ENCODE data around the gene RBM28. TPM values are rescaled to one million over a fixed set of nuclear protein-coding genes. Genes with fewer than 3 reads are reported as not detected.

The RBM28 gene
- total RNA-seq, 1 experiment from 2014 or later, result 49.3 TPM

- Mint-ChIP-seq H3K27ac (ENCODE audit: unreplicated experiment) (no peak overlapping the region), H3K27me3 (ENCODE audit: unreplicated experiment) (peaks cover 30% of the 10 kb centered on the region), H3K9me3 (ENCODE audit: low read depth, unreplicated experiment) (no peaks in the 10 kb centered on the region), H3K4me1 (ENCODE audit: low read depth, unreplicated experiment) (no peaks in the 10 kb centered on the region), H3K36me3 (ENCODE audit: insufficient read depth, unreplicated experiment) (no peaks in the 10 kb centered on the region), H3K4me3 (ENCODE audit: low read depth, unreplicated experiment) (no peak overlapping the region)
- intact Hi-C loops (cut with micrococcal nuclease; ENCODE audit: unreplicated experiment), result no loop called here
- CTCF ChIA-PET, result no interaction called here
- no TSS peak for BruUV-seq (replicated peaks)
- no peak for DNase-seq
- TF ChIP-seq CTCF (IDR thresholded peaks at IDR 0.05; ENCODE audit: unreplicated experiment), result no peak
These were observed 32.4 kb upstream of the RBM28 start for GRCh38 chr7:128376077-128376476.

GRCh38 chr7:128374041-128374440 is 30.3 kb upstream of the RBM28 start:
- BruUV-seq (replicated peaks), result no TSS peak
- Mint-ChIP-seq H3K27ac (ENCODE audit: unreplicated experiment) (no peak overlapping the region), H3K9me3 (ENCODE audit: low read depth, unreplicated experiment) (no peaks in the 10 kb centered on the region), H3K4me1 (ENCODE audit: low read depth, unreplicated experiment) (no peaks in the 10 kb centered on the region), H3K27me3 (ENCODE audit: unreplicated experiment) (peaks cover 39% of the 10 kb centered on the region), H3K36me3 (ENCODE audit: insufficient read depth, unreplicated experiment) (no peaks in the 10 kb centered on the region), H3K4me3 (ENCODE audit: low read depth, unreplicated experiment) (no peak overlapping the region)
- no peak for TF ChIP-seq CTCF (IDR thresholded peaks at IDR 0.05; ENCODE audit: unreplicated experiment)
- CTCF ChIA-PET, result interaction anchor here (0.6 kb wide), 1 partner anchor 13 kb away, joined by 4 read pairs; the partner anchor contains the start of gene PRRT4
- intact Hi-C loops (cut with micrococcal nuclease; ENCODE audit: unreplicated experiment), result no loop called here
- DNase-seq, result no peak

- DNase-seq, result no peak
- CTCF ChIA-PET, result interaction anchor here (0.6 kb wide), 1 partner anchor 12 kb away, joined by 4 read pairs; the partner anchor contains the start of gene PRRT4
- no TSS peak for BruUV-seq (replicated peaks)
- Mint-ChIP-seq H3K27me3 (ENCODE audit: unreplicated experiment) (peaks cover 39% of the 10 kb centered on the region), H3K4me3 (ENCODE audit: low read depth, unreplicated experiment) (no peak overlapping the region), H3K36me3 (ENCODE audit: insufficient read depth, unreplicated experiment) (no peaks in the 10 kb centered on the region), H3K27ac (ENCODE audit: unreplicated experiment) (no peak overlapping the region), H3K4me1 (ENCODE audit: low read depth, unreplicated experiment) (no peaks in the 10 kb centered on the region), H3K9me3 (ENCODE audit: low read depth, unreplicated experiment) (no peaks in the 10 kb centered on the region)
- no peak for TF ChIP-seq CTCF (IDR thresholded peaks at IDR 0.05; ENCODE audit: unreplicated experiment)
- intact Hi-C loops (cut with micrococcal nuclease; ENCODE audit: unreplicated experiment), result no loop called here
These were observed 29.9 kb upstream of the RBM28 start for GRCh38 chr7:128373606-128374005.

GRCh38 chr7:128370491-128370890 is 26.8 kb upstream of the RBM28 start:
- Mint-ChIP-seq H3K36me3 (ENCODE audit: insufficient read depth, unreplicated experiment) (peaks cover 1% of the 10 kb centered on the region), H3K27ac (ENCODE audit: unreplicated experiment) (no peak overlapping the region), H3K4me1 (ENCODE audit: low read depth, unreplicated experiment) (no peaks in the 10 kb centered on the region), H3K9me3 (ENCODE audit: low read depth, unreplicated experiment) (no peaks in the 10 kb centered on the region), H3K27me3 (ENCODE audit: unreplicated experiment) (peaks cover 62% of the 10 kb centered on the region), H3K4me3 (ENCODE audit: low read depth, unreplicated experiment) (no peak overlapping the region)
- BruUV-seq (replicated peaks), result no TSS peak
- intact Hi-C loops (cut with micrococcal nuclease; ENCODE audit: unreplicated experiment), result no loop called here
- no peak for TF ChIP-seq CTCF (IDR thresholded peaks at IDR 0.05; ENCODE audit: unreplicated experiment)
- no peak for DNase-seq
- CTCF ChIA-PET, result no interaction called here
